ENCODE measurements around the gene IL17RD. TPM values are rescaled to one million over a fixed set of nuclear protein-coding genes. Genes with fewer than 3 reads are reported as not detected.

The IL17RD gene
- total and polyA plus RNA-seq, 9 donors, result 19.6 to 40.6 (median 30.4) TPM

DNA sequence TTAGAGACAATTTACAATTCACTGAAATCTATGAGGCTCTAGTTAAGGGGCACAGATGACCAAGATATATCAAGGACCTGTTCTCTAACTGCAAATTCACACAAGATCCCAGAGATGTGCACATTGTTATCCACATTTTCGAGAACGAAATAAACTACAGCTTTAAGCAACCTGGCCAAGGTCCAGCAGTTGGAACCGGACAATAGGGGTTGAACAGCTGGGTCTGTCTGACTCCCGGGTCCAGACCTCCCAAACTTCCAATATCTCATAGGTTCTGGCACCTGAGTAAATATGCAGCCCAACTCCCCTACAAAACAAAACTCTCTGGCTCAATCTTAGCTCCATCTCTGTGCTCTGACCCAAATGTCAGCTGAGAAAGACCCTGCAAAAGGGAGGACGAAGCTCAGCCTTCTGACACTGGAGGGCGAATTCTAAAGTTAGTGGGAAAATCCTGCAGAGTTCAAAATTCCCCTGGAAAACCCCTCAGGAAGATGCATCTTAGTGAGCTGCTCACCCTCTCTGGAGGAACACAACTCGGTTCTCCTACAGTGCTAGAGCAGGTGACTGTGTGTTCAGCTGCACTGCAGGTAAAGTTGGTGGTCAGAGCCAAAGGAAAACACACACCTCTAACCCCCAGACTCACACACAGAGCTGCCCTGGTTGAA lies 118.9 kb downstream of the IL17RD start:
- no peaks in the 10 kb centered on the region for H3K9me3 ChIP-seq (replicated peaks; ENCODE audit: control insufficient read depth, low read depth, low read length)
- H3K27ac ChIP-seq (ENCODE audit: low read length), result peak overlapping the region; percentile 85
- no peak overlapping the region for H3K4me3 ChIP-seq (ENCODE audit: low read length)
- DNase-seq, result peak; percentile 90
- no peaks in the 10 kb centered on the region for H3K27me3 ChIP-seq (ENCODE audit: control insufficient read depth, insufficient read depth, low read length)
- no peaks in the 10 kb centered on the region for H3K36me3 ChIP-seq (ENCODE audit: control insufficient read depth, insufficient read depth, low read length)
- H3K4me1 ChIP-seq (ENCODE audit: control insufficient read depth, insufficient read depth, low read length), result peaks cover 61% of the 10 kb centered on the region
- WGBS (ENCODE audit: insufficient coverage), result 18% methylated on average over 4 of the region's 7 CpGs

DNA sequence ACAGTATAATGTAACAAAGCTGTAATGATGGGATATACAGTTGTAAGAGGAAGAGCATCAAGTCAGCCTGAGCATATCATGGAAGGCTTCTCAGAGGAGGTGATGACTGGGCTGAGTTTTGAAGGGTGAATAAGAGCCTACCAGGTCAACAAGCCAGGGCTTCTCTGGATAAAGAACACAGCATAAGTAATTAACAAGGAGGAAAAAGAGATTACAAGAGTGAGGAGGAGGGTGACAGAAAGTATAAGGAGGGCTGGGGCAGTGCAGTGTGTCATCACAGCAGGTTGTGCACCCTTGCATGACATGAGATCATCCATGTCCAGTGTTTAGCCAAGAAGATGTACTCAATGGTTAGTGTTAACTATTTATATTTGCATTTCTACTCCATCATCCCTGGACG lies 121.6 kb downstream of the IL17RD start:
- H3K4me1 ChIP-seq (ENCODE audit: control insufficient read depth, insufficient read depth, low read length), result peaks cover 37% of the 10 kb centered on the region
- WGBS (ENCODE audit: insufficient coverage), result no CpG with 5 or more reads among the region's 1 CpG
- H3K36me3 ChIP-seq (ENCODE audit: control insufficient read depth, insufficient read depth, low read length), result no peaks in the 10 kb centered on the region
- no peak for DNase-seq
- no peaks in the 10 kb centered on the region for H3K9me3 ChIP-seq (replicated peaks; ENCODE audit: control insufficient read depth, low read depth, low read length)
- no peak overlapping the region for H3K4me3 ChIP-seq (ENCODE audit: low read length)
- H3K27ac ChIP-seq (ENCODE audit: low read length), result no peak overlapping the region
- H3K27me3 ChIP-seq (ENCODE audit: control insufficient read depth, insufficient read depth, low read length), result no peaks in the 10 kb centered on the region

DNA sequence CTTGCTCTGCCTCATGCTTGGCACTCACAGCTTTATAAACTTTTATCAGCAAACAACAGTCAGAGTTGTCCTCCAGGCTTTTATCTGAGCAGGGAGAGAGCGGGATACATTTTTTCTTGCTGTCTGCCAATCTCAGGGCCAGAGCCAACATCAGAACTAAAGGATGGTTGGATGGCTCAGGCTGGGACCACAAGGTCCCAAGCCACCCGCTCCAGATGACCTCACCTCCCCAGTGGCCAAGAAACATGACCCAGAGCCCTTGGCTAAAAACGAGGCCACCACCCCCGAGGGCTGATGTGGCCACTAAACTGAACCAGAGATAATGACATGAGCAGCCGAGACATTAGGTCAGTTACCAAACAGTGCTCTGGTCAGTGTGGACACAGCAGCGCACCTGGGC lies 123.5 kb downstream of the IL17RD start:
- Histone ChIP-seq H3K4me3 (ENCODE audit: low read length) (no peak overlapping the region), H3K4me1 (ENCODE audit: control insufficient read depth, insufficient read depth, low read length) (peaks cover 26% of the 10 kb centered on the region), H3K36me3 (ENCODE audit: control insufficient read depth, insufficient read depth, low read length) (no peaks in the 10 kb centered on the region), H3K9me3 (replicated peaks; ENCODE audit: control insufficient read depth, low read depth, low read length) (no peaks in the 10 kb centered on the region), H3K27me3 (ENCODE audit: control insufficient read depth, insufficient read depth, low read length) (no peaks in the 10 kb centered on the region), H3K27ac (ENCODE audit: low read length) (no peak overlapping the region)
- 46% methylated on average over 4 of the region's 6 CpGs for whole genome bisulfite sequencing (ENCODE audit: insufficient coverage)
- DNase-seq, result no peak

Other genes starting within 250 kb of the IL17RD start
- 0.04 TPM for gene SPATA12, start 104.7 kb downstream of the IL17RD start, total RNA-seq
- under 1 TPM in 5 of 8 donors, not detected in 3; 0.05 to 0.21 (median 0.13) TPM for gene SPATA12, start 104.7 kb downstream of the IL17RD start, polyA plus RNA-seq (ENCODE audit: insufficient read depth in 1 of 8, insufficient read length in 8 of 8, low replicate concordance in 1 of 8)
- gene HESX1, start 34.6 kb upstream of the IL17RD start, total RNA-seq, result 1.4 TPM
- 1 to 10 TPM in 7 of 8 donors, under 1 TPM in 1; 0.84 to 2.4 (median 1.5) TPM for gene HESX1, start 34.6 kb upstream of the IL17RD start, polyA plus RNA-seq (ENCODE audit: insufficient read depth in 1 of 8, insufficient read length in 8 of 8, low replicate concordance in 1 of 8)
- gene APPL1, start 62.4 kb upstream of the IL17RD start, total RNA-seq, result 60.3 TPM
- 10 to 100 TPM; 27.5 to 46.3 (median 37.0) TPM for gene APPL1, start 62.4 kb upstream of the IL17RD start, polyA plus RNA-seq (ENCODE audit: insufficient read depth in 1 of 8, insufficient read length in 8 of 8, low replicate concordance in 1 of 8)
- gene ASB14, start 127.3 kb upstream of the IL17RD start, total RNA-seq, result 0.18 TPM
- 1 to 10 TPM in 2 of 8 donors, under 1 TPM in 6; 0.31 to 1.2 (median 0.65) TPM for gene ASB14, start 127.3 kb upstream of the IL17RD start, polyA plus RNA-seq (ENCODE audit: insufficient read depth in 1 of 8, insufficient read length in 8 of 8, low replicate concordance in 1 of 8)